ENCODE measurements around the gene MPRIP.
A peak's percentile ranks its signal among the peaks of the same experiment; 100 is the strongest.

MPRIP gene

GRCh38 chr17:17073030-17073564 is 30.8 kb downstream of the MPRIP start:
- no peak for DNase-seq

DNA sequence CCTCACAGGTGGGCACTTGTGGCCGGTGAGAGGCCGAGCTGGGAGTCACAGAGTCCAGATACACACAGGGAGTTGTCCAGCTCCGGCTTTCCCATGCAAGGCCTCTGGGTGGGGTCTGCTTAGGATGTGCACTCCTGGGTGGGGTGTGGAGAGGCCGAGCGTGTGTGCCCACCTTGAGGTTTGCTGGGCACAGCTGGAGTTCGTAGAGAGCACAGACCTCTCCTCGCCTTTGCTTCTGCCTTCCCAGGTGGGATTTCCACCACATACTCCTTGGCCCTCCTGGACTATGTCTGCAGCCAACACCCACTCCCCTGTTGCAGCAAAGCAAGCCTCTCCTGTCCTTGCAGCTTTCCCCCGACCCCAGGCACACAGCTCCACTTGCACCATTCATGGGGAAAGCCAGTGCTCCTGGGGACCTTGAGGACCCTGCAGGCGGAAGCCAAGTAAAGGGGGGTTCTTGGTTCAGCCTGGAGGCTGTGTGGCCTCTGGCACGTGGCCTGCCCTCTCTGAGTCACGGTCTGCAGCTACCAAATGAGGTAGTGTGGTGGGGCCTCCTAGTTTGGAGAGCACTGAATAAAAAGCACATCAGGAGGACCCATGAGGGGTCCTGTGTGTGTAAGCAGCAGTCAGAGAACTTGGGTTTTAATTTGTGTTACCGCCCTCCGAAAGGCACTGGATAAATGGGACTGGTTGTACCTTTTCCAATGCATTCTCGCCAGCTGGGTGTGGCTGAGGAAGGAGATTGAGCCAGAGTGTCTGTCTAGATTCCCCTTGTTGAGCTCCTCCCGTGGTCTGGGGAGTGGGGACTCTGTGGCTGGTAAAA is 31.5 kb downstream of the MPRIP start:
- no peak for DNase-seq

GRCh38 chr17:17075125-17075781 is 33.0 kb downstream of the MPRIP start:
- no peak for DNase-seq

- DNase-seq: no peak
These were observed 33.8 kb downstream of the MPRIP start for GRCh38 chr17:17076066-17076465.

GRCh38 chr17:17077101-17077500 is 34.8 kb downstream of the MPRIP start:
- no peak for DNase-seq

DNA sequence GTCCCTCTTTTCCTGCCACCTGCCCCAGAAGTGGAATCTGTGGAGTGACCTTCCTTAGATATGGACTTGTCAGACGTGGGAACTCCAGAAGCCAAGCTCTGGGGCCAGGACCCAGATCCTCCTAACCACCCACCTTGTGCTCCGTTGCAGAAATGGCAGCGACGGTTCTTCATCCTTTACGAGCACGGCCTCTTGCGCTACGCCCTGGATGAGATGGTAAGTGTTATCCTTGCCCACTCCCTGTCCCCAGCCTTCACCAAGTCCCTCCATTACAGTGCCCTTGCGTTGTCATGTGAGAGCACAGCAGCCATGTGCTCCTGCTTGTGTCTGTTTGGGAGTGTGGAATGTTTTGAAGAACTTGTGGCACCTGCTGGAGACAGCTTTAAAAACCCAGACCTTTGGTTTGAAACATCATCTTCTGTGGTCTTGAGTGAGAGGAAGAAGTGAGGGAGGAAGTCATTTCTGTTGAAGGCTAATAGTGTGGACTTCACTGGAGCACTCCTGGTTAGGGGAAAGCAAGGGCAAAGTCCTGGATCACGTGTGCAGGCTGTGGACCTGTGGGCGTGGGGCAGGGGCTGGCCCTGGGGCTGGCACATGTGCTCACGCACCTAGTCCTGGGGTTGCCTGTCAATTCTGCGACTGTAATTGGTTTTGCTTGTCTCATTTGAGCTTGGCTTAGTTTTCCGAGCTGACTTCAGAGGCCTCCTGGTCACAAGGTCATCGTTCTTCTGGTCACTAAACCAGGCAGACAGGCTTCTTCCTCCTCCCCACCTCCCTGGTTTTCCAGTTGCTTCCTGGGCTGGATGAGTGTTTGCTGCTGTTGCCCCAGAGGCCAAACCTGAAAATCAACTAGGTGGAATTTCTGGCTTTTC is 35.8 kb downstream of the MPRIP start:
- DNase-seq: no peak

- no peak for DNase-seq
These were observed 36.6 kb downstream of the MPRIP start for GRCh38 chr17:17078832-17079231.

- DNase-seq: no peak
These were observed 37.1 kb downstream of the MPRIP start for GRCh38 chr17:17079336-17079735.

DNA sequence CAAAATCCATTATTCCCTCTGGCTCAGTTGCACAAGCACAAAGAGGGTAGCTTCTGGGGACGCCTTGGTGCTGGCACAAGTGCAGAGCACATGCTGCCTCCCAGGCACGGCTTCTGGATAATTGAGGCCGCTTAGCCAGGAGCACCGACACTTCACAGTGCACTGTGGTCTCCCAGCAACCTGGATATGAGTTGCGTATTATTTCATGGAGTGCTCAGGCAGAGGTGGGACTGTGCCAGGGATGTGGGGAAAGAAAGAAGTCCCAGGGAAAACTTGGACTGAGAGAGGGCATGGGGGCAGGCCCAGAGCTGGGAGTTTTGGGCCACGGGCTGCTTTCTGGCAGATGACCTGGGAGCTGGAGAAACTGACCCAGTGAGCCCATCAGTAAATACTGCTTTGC is 37.5 kb downstream of the MPRIP start:
- no peak for DNase-seq

GRCh38 chr17:17080181-17080631 is 37.9 kb downstream of the MPRIP start:
- DNase-seq: no peak

GRCh38 chr17:17080781-17081180 is 38.5 kb downstream of the MPRIP start:
- no peak for DNase-seq

DNA sequence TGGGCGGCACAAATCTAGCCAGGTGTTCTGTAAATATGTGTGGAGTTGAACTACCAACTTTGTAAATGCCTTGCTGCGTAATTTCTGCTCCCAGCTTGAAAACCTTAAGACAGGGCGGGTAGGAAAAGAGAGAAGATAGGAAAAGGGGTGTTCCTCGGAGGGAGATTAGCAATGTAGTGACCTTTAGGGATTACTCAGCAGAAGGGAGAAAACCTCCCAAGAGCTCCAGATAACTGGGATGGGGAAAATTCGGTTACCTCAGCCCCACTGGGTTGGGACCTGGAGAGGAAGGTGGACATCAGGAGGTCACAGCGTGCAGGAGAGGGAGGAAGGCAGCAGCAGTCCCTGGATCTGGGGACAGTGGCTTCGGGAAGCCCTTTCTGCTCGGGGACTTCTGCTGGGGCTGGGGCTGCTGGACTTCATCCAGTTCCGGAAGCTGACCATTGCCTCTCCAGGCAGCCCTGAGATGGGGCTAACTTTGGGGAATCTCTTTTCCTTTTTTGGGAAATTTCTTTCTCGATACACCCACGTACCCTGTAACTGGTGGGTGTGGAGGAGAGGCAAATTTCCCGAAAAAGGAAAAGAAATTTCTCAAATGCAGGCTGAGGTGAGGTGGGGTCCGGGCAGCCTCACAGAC is 39.2 kb downstream of the MPRIP start:
- no peak for DNase-seq

- DNase-seq: no peak
These were observed 40.6 kb downstream of the MPRIP start for GRCh38 chr17:17082878-17083277.

DNA sequence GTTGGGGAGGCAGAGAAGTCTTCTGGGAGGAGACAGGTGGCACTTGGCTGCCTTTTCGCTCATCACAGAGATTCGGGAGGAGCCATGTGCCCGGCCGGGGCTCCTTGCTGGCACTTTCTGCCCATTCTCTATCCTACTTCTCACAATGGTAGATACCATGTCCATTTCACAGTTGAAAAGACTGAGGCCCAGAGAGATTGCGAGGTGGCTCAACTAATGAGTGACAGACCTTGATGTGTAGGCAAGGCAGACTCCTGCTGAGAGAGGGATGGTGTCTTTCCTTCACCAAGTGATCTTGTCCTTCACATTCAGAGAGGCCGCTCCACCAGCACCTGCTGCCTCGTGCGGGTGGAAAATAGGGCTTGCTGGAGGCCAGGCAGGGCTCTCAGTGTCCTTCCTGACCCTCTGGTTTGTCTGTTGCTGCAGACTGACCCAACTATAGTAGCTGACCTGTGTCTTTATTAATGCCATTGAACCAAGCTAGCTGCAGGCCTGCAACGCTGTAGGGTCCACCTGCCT is 42.1 kb downstream of the MPRIP start:
- DNase-seq: no peak

DNA sequence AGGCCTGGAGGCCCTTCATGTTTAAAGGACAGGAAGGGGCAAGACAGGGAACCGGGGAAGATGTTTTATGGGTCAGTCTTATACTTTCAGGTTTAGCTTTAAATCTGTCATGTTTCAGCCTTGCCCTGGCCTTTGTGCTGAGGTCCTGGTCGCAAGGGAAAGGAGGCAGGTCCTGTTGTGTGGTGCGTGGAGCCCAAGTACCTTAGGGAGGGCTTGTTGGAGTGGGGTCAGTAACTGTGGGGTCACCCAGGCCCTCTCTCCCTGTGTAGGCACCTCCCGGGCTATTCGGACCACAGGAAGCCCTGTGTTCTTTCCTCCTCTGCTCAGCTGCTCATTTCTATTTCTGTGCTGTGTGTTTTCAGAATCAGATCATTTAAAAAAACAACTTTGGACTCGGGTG is 42.7 kb downstream of the MPRIP start:
- no peak for DNase-seq

- DNase-seq: no peak
These were observed 44.3 kb downstream of the MPRIP start for GRCh38 chr17:17086585-17086984.

- no peak for DNase-seq
These were observed 45.3 kb downstream of the MPRIP start for GRCh38 chr17:17087424-17088015.

DNA sequence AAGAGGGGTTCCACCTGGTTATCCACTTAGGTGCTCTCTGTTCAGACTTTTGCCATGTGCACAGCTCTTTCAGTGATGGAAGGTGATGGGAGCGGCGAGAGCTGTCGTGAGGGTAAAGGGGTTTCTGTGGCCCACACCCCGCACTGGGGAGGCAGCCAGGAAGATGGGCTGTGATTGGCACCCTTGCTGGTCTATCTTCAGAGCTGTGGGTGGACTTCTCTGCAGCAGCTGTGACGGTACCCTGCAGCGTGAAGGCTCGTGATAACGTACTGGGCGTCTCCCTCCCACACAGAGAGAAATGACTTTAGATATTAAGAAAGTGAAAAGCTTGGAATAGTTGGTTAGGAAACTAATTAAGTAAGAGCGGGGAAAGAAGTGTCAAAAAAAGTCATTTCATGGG is 45.8 kb downstream of the MPRIP start:
- DNase-seq: no peak

GRCh38 chr17:17088541-17089525 is 46.6 kb downstream of the MPRIP start:
- peak; percentile 32 for DNase-seq

DNA sequence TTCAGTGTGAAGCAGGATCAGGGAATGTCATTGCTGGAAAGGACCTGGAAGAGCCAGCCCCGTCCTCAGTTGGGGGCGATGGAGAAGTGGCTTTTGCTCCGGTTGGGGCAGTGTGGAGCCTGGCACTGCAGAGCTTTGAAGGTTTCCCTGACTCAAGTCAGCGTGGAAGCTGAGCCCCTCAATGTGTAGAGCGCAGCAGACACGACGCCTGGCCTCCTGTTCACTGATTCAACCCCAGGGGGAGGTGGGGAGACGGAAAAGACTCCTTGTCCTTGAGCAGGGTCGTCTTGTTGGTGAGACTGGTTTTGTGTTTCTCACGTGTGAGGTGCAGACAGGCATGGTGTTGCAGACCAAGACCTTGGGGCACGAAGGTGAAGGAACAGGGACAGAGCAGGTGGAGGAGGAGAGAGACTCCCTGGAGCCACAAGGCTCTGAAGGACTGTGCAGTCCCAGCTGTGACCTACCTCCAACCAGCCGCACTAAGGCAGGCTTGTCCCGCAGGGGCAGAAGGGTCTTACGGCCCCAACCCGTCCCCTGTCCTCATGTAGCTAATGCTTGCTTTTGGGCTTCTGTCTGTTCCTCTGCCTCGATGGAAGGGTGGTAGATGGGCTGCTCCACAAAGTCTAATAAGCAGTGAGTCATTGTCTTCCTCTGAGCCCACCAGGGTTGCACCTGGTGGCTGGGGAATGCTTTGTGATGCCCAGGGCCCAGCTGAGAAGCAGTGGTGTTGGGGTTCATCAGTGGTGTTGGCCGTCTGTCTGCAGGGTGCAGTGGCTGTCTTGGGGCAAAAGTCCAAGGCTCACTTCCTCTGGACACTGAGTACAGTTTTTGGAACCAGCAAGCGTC is 47.8 kb downstream of the MPRIP start:
- DNase-seq: no peak
